ENCODE results near the gene STRA6.

STRA6 gene

DNA sequence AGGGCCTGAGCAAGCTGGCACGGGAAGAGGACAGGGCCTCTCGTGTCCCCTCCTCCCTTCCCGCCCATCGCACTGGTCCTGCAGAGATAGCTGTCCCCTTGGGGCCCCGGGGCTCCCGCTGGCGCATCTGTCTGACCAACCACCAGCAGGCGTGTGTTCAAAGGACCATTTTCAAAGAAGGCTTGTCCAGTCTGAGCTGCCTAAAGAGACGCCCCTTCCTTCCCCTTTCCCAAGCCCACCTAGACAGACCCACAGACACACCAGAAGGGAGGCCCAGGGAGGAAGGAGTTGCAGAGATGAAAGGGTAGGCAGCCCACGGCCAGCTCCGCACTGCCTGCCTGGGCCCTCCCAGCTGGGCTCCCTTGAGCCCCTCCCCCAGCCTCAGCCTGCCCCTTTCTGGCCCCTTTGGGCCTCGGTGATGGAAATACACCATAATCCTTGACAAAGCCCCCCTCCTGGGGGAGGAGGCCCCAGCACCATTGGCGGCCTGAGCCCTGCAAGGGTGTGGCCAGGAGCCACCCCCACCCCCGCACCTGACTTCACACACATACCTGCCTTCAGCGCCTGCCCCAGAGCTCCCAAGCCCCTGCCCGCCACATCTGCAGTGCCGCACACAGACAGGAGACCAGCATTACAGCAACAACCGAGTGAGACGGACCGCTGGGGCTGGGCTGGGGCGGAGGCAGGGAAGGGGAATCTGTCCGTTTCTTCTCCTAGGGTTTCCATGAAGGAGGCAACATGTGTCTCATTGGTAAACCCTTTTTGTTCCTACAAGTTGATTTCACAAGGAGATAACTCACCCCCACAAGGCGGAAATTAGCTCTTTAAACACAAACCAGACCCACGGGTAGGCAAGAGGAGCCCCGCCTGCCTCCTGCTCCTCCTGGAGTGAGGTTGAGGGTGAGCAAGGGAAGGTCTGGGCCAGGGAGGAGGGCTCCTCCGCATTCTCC lies at the start of gene STRA6:
STRA6 (minus strand) TSS at position 336 of the 950 bp plus-strand sequence. CDS start 520 bp downstream, outside the sequence.
- H3K9ac ChIP-seq (ENCODE audit: low read depth, low read length), result peak within 1 kb of the TSS; percentile 62
- H3K4me1 ChIP-seq (ENCODE audit: insufficient read depth, low read length), result peaks cover 29% of the 10 kb centered on the region
- H3K9me3 ChIP-seq (ENCODE audit: control insufficient read depth, insufficient read depth, low read length), result no peaks in the 10 kb centered on the region
- no peaks in the 10 kb centered on the region for H3K36me3 ChIP-seq (ENCODE audit: insufficient read depth, low read length)

- no peak overlapping the region for H3K9ac ChIP-seq (ENCODE audit: low read depth, low read length)
- H3K4me1 ChIP-seq (ENCODE audit: insufficient read depth, low read length), result peaks cover 8% of the 10 kb centered on the region
- no peaks in the 10 kb centered on the region for H3K9me3 ChIP-seq (ENCODE audit: control insufficient read depth, insufficient read depth, low read length)
- H3K36me3 ChIP-seq (ENCODE audit: insufficient read depth, low read length), result no peaks in the 10 kb centered on the region
Observed at GRCh38 chr15:74252291-74252690, 49.7 kb upstream of the STRA6 start.

GRCh38 chr15:74251131-74251811 lies 48.7 kb upstream of the STRA6 start:
- no peaks in the 10 kb centered on the region for H3K36me3 ChIP-seq (ENCODE audit: insufficient read depth, low read length)
- H3K9ac ChIP-seq (ENCODE audit: low read depth, low read length), result no peak overlapping the region
- H3K9me3 ChIP-seq (ENCODE audit: control insufficient read depth, insufficient read depth, low read length), result no peaks in the 10 kb centered on the region
- H3K4me1 ChIP-seq (ENCODE audit: insufficient read depth, low read length), result peaks cover 8% of the 10 kb centered on the region

DNA sequence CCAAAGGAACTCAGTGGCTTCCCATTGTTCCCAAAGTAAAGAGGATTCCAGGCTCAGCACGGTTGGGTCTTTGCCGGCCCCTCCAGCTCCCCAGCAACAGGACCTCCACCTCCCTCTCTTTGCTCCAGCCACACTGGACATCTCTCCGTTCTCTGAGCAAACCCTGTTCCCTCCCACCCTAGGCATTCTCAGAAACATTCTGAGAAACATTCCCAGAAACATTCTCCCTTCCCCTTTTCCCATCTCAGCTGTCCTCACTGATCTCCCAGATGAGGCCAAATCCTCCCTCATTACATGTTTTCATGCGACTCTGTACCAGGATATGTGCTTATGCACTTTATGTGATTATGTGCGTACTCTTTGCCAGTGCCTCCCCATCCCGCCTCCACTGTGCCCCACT lies 47.7 kb upstream of the STRA6 start:
- H3K36me3 ChIP-seq (ENCODE audit: insufficient read depth, low read length), result no peaks in the 10 kb centered on the region
- no peaks in the 10 kb centered on the region for H3K9me3 ChIP-seq (ENCODE audit: control insufficient read depth, insufficient read depth, low read length)
- H3K9ac ChIP-seq (ENCODE audit: low read depth, low read length), result no peak overlapping the region
- peaks cover 8% of the 10 kb centered on the region for H3K4me1 ChIP-seq (ENCODE audit: insufficient read depth, low read length)

GRCh38 chr15:74245342-74245931 lies 42.9 kb upstream of the STRA6 start:
- Histone ChIP-seq H3K36me3 (ENCODE audit: insufficient read depth, low read length) (no peaks in the 10 kb centered on the region), H3K9ac (ENCODE audit: low read depth, low read length) (peak overlapping the region; percentile 2; the same call in 1 of the 2 replicates), H3K9me3 (ENCODE audit: control insufficient read depth, insufficient read depth, low read length) (no peaks in the 10 kb centered on the region), H3K4me1 (ENCODE audit: insufficient read depth, low read length) (peaks cover 29% of the 10 kb centered on the region; the same call in 1 of the 2 replicates)

- Histone ChIP-seq H3K9me3 (ENCODE audit: control insufficient read depth, insufficient read depth, low read length) (no peaks in the 10 kb centered on the region), H3K4me1 (ENCODE audit: insufficient read depth, low read length) (peaks cover 31% of the 10 kb centered on the region), H3K9ac (ENCODE audit: low read depth, low read length) (peak overlapping the region; percentile 2; the same call in 1 of the 2 replicates), H3K36me3 (ENCODE audit: insufficient read depth, low read length) (no peaks in the 10 kb centered on the region)
Observed at GRCh38 chr15:74244822-74245341, 42.3 kb upstream of the STRA6 start.

DNA sequence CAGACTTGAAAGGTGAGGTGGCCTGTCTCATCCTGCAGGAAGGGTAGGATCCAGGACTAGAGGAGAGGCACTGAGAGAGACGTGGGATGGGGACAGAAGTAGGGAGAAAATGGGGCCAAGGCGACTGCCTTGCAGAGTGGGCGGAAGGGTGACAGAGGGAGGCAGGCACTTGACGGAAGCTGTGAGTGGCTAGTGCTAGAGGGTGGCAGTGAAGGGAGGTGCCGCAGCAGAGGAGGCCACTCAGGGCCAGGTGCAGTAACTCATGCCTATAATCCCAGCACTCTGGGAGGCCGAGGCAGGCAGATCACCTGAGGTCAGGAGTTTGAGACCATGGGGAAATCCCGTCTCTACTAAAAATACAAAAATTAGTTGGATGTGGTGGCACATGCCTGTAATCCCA lies 40.8 kb upstream of the STRA6 start:
- H3K9ac ChIP-seq (ENCODE audit: low read depth, low read length), result no peak overlapping the region
- H3K4me1 ChIP-seq (ENCODE audit: insufficient read depth, low read length), result peaks cover 43% of the 10 kb centered on the region
- H3K9me3 ChIP-seq (ENCODE audit: control insufficient read depth, insufficient read depth, low read length), result no peaks in the 10 kb centered on the region
- no peaks in the 10 kb centered on the region for H3K36me3 ChIP-seq (ENCODE audit: insufficient read depth, low read length)

DNA sequence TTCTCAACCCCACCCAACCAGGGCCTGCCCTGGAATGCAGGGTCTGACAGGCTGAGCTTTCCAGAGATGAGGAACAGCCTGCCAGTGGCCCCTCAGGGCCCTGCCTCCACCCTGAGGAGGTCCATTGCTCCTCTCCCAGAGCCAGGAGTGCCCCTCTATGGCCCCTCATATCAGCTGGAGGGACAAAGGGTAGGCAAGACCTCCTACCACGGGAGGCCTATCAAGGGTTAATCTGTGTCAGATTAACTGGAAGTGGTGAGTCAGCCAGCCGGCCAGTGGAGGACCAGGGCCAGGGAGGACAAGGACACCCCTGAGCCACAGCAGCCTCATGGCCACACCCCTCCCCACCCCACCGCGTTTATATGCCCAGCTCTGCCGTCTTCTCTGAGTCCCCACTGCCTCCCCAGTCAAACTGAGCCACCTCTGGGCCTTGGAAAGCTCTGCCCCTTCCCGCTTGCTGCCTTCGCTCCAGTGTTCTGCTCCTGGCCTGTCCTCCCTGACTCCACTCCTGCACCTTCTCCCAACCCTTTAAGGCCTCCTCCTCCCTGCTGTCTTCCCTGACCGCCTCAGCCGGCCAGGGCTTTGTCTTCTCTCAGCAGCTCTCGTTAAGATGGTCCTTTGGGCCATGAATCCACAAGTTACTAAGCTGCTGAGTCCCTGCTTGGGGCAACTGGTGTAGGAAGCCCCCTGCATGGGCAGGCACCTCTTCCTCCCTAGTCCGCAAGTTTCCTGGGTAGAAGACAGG lies 40.0 kb upstream of the STRA6 start:
- Histone ChIP-seq H3K4me1 (ENCODE audit: insufficient read depth, low read length) (peaks cover 43% of the 10 kb centered on the region), H3K36me3 (ENCODE audit: insufficient read depth, low read length) (no peaks in the 10 kb centered on the region), H3K9me3 (ENCODE audit: control insufficient read depth, insufficient read depth, low read length) (no peaks in the 10 kb centered on the region), H3K9ac (ENCODE audit: low read depth, low read length) (no peak overlapping the region)

DNA sequence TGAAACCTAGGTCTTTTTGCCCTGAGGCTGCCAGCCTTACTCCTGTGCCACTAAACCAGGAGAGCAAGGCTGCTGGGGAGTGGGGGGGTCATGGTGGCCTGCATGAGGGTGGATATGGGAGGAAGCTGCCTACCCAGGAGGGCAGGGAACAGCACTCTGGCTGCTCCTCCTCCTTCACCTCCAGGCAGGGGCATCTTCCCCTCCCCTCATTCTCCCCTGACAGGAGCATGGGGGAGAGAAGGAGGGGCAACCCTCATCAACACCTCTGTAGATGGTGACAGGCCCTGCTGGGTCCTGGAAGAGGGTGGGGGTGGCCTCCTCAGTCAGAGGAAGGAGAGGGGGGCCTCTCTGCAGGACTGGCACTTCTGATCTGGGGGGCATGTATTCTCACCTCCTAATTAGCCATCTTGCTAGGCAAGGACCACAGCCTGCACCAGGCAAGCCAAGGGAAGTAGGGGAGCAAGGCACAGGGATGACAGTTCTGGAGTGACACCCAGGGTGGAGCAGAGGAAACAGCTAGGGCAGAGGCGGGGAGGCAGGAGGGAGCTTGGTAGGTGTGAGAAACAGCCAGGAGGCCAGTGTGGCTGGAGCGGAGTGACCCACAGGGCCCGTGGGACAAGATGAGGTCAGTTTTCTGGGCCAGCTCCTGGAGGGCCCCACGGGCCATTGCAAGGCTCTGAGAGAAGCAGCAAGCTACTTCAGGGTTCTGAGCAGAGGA lies 38.5 kb upstream of the STRA6 start:
- Histone ChIP-seq H3K36me3 (ENCODE audit: insufficient read depth, low read length) (no peaks in the 10 kb centered on the region), H3K4me1 (ENCODE audit: insufficient read depth, low read length) (peaks cover 43% of the 10 kb centered on the region), H3K9me3 (ENCODE audit: control insufficient read depth, insufficient read depth, low read length) (no peaks in the 10 kb centered on the region), H3K9ac (ENCODE audit: low read depth, low read length) (no peak overlapping the region)

GRCh38 chr15:74240002-74240568 lies 37.5 kb upstream of the STRA6 start:
- Histone ChIP-seq H3K9me3 (ENCODE audit: control insufficient read depth, insufficient read depth, low read length) (no peaks in the 10 kb centered on the region), H3K4me1 (ENCODE audit: insufficient read depth, low read length) (peaks cover 43% of the 10 kb centered on the region), H3K9ac (ENCODE audit: low read depth, low read length) (no peak overlapping the region), H3K36me3 (ENCODE audit: insufficient read depth, low read length) (no peaks in the 10 kb centered on the region)

DNA sequence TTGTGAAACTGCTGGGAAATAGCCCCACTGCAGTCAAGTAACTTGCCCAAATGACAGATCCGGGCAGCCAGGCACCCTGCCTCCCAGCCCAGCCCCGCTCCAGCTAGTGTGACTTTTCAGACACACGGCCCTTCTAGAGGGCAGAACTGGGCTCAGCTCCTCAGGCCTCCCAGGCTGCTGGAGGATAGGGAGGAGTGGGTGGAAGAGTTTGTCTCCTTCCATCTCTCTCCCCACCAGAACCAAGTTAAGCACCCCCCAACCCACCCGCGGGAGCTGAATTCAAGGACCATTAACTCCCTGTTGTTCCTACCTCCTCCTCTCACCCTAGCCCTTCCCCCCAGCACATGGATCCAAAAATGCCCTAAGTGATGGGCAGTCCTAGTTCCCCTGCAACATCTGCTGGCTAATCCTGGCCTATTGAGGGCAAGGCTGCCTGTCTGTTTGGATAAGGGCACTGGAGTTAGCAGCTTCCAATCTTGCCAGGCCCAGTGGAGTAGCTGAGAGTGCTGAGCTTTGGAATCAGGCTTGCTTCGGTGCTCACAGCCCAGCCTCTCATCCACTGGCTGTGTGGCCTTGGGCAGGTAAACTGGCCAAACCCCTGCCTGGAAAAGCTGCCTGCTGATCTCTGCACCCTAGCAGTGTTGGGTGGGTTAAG lies 36.6 kb upstream of the STRA6 start:
- Histone ChIP-seq H3K36me3 (ENCODE audit: insufficient read depth, low read length) (no peaks in the 10 kb centered on the region), H3K4me1 (ENCODE audit: insufficient read depth, low read length) (peaks cover 38% of the 10 kb centered on the region), H3K9ac (ENCODE audit: low read depth, low read length) (no peak overlapping the region), H3K9me3 (ENCODE audit: control insufficient read depth, insufficient read depth, low read length) (no peaks in the 10 kb centered on the region)

- H3K4me1 ChIP-seq (ENCODE audit: insufficient read depth, low read length), result peaks cover 16% of the 10 kb centered on the region
- no peak within 1 kb of the TSS for H3K9ac ChIP-seq (ENCODE audit: low read depth, low read length)
- no peaks in the 10 kb centered on the region for H3K36me3 ChIP-seq (ENCODE audit: insufficient read depth, low read length)
- no peaks in the 10 kb centered on the region for H3K9me3 ChIP-seq (ENCODE audit: control insufficient read depth, insufficient read depth, low read length)
Observed at GRCh38 chr15:74235962-74236361, 33.4 kb upstream of the STRA6 start, which contains the start of gene CCDC33. CCDC33 (plus strand) TSS chr15:74236326; CDS start chr15:74236720, 394 bp downstream.

GRCh38 chr15:74234598-74234875 lies 31.9 kb upstream of the STRA6 start:
- H3K9me3 ChIP-seq (ENCODE audit: control insufficient read depth, insufficient read depth, low read length), result no peaks in the 10 kb centered on the region
- no peaks in the 10 kb centered on the region for H3K36me3 ChIP-seq (ENCODE audit: insufficient read depth, low read length)
- no peak overlapping the region for H3K9ac ChIP-seq (ENCODE audit: low read depth, low read length)
- H3K4me1 ChIP-seq (ENCODE audit: insufficient read depth, low read length), result peaks cover 8% of the 10 kb centered on the region
